Stimulated activated CD4-positive, alpha-beta T cell treated with anti-CD3 and anti-CD28 coated beads, Interleukin-1b, Interleukin-23, amount 100 ng/mL, for 1 hour (primary cell): Measurements from ENCODE around the gene ZNF23.

ENCODE experiments used
- DNase-seq, 2 donors: peaks; one replicate each; pipeline ENCODE4 v3.0.0-alpha.2; 2020; ENCODE audit warnings: low read depth in 2 of 2

Gene ZNF23

DNA sequence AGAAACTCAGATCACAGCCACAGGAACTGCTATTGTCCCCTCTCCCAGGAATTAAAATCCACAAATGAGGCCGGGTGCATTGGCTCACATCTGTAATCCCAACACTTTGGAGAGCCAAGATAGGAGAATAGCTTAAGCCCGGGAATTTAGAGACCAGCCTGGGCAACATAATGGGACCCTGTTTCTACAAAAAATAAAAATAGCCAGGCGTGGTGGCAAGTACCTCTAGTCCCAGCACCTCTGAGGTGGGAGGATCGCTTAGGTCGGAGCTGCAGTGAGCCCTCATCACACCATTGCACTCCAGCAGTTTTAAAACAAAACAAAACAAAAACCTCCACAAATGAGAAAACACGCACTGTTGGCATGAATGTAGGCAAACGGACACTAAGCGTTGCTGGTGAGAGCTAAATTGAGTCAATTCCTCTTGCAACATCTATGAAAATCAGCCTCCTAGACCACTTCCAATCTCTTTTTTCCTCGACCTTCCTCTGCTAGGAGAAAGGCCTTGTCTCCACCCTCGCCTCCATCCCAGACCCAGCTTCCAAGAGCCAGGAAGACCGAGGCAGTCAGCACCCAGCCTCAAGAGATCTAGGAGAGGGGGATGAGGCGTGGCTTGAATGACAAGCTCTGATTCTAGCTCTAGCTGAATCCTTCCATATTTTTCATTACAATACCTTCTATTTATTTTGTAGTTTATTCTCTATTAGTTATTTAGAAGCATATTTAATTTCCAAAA, 35.0 kb downstream of the ZNF23 start:
- DNase-seq: no peak

DNA sequence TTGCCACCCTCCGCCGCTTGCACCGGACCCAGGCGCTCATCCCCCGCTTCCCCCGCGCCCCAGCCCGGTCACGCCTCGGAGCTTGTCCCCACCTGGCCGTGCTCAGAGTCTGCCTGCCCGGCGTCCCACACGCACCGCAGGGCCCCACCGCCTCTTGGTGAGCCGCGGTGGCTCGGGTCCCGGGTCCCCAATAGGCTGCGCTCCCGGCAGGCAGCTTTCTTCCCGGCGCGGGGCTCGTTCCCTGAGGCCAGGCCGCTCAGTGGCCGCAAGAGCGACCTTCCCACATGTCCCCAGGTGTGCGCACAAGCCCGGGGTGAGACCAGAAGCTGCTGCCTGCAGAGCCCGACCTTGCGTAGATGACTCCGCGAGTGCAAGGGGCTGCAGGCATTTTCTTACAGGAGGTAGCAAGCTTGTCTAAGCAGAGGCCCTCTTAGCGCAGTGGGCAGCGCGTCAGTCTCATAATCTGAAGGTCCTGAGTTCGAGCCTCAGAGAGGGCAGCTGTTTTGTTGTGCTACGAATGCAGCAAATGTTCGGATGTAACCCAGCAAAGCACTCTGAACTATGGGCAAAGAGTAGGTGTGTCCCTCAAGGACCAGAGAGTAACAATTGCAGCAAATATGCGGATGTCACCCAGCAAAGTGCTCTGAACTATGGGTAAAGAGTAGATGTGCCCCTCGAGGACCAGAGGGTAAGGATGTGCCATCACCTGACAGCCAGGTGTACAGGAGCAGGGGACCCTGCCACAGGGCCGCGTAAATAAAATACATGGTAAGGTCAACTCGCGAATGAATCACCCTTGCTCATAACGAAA, 35.8 kb downstream of the ZNF23 start:
- DNase-seq: no peak

DNA sequence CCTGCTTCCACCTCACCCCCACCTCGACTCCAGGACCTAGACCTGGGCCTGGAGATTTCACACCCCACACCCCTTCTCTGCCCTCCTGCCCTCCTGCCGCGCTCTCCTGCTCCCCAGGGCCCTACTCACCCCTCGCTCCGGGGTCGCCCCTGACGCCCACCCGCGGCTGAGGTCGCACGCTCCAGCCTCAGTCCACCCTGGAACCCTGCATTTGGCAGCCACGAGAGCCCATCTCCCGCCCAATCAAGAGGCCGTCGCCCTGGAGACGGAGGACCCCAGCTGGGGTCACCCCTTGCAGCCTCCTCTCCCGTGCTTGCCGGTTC, 36.3 kb downstream of the ZNF23 start:
- DNase-seq: no peak

DNA sequence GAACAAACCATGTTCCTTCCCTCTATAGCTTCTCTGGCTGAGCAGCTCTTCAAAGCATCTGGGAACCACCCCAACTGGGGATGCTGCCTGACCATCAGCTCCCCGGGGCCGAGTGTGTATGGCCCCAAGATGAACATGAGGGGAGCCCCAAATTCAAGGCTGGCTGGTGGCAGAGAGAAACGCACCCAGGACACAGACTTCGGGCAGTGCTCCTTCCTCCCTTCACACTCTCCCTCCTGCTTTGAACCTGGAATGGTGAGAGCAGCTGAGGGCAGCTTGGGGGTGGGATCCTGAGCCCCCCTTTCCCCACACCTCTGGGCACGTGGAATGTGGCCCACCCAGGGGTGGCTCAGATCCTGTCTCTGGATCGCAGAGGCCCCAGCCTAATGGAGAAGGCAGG, 37.4 kb downstream of the ZNF23 start:
- no peak for DNase-seq

DNA sequence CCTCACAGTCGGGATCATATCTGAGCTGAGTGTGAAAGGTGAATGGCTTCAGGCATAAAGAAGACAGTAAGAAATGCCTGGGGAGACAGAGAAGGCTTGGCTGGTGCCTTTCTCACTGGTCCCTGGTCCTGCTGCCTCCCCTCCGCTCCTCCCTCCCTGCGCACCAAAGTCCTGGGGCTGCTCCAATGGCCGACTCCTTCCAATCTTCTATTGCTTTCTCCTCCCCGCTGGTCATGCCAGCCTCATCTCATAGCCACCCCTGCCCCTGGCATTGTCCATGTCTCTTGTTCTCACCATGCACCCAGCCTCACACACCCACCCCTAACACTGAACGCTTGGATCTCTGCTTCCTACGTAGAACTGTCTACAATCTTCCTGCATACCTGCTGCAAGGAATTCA, 38.2 kb downstream of the ZNF23 start:
- DNase-seq: no peak

DNA sequence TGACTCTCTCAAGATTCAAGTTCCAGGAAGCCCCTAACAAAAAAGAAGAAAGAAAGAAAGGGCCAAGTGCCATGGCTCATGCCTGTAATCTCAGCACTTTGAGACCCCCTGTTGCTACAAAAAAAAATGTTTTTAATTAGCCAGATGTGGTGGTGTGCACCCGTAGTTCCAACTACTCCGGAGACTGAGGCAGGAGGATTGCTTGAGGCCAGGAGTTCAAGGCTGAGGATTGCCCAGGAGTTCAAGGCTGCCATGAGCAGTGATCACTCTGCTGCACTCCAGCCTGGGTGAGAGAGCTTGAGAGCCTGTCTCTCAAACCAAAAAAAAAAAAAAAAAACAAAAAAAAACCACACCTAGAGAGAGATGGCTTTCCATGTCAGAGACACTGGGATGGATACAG, 39.0 kb downstream of the ZNF23 start:
- no peak for DNase-seq

DNA sequence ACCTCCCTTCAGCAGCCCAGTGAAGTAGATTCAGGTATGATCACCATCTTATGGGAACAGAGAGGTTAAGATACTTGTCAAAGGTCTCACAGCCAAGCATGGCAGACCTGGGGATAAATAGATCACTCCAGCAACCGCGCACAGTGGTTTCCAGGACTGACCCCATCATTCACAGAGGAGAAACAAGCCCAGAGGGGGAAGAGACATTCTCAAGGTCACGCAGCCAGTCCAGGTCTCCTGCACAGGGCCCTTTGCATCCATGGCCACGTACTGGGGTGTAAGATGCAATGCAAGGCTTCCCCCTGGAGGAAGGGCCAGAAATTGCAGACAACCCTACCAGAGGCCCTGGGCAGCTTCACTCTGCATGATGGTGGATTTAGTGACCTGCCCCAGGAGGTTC, 40.1 kb downstream of the ZNF23 start:
- no peak for DNase-seq

DNA sequence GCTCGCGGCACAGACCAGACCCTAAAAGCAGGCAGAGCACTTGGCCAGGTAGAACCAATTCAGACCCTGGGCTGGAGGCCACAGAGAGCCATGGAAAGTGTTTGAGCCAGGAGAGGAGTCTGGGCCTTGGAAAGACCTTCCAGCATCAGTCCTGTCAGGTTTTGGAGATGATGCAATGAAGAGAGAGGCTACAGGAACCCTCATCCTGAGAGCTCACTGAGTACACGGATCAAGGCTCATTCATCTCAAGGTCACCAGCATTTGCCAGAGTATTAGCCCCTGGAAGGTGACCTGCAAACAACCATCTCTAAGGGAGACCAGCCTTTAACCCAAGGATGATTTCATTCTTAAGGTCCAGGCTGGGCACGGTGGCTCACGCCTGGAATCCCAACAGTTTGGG, 48.0 kb downstream of the ZNF23 start:
- DNase-seq: no peak

DNA sequence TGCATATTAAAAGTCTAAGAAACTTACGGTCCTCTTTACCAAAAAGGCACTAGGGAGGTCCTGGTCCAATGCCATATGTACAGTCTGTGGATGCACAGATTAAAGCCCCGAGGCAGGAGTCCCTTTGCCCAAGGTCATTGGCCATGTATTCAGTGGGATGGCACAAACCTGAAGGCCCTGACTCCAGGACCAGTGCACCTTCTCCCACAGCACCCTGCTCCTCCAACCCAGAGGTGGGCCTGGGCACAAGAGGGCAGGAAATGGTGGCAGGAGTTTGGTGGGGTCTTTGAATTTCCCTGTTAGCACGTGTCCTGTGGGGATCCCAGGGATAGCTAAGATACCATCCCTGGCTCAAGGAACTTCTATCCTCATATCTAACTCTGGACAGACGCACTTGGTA, 48.7 kb downstream of the ZNF23 start:
- no peak for DNase-seq

DNA sequence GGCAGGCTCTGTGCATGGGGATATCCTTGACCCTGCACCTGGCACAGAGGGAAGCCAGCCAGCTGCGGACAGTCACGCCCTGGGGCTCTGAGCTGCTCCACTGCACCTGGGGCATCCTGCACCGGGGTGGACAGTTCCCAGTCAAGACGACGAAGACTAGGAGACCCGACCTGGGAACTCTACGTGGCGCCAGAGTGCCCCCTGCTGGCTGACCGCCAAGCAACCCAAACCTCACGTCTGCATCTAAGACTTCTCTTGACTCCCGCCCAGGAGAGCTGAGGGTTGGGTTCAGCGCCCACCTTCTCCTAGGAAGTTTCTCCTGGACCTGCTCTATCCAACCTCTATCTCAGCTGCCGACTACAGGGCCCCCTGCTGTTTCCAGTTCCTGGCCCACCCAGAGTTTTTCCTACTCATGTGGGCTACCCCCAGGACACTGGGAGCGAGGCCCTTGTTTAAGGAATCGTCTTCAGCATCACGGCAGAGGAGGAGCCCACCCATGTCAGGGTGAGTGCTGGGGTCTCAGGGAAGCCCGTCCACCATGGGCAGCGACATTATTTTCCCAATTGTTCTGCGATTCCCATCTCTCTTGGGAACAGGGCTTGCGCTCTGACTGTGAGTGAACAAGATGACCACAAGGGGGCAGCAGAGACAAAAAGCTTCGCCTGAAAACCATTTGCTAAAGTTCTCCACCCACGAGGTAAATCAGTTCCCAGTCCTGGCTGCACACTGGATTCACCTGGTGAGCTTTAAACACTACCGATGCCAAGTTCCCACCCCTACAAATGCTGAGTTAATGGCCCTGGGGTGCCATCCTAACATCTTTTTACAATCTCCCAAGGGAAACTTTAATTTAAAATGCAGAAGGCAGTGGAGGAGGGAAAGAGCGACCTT, 49.5 kb downstream of the ZNF23 start:
- peak; percentile 32 to 42 for DNase-seq

DNA sequence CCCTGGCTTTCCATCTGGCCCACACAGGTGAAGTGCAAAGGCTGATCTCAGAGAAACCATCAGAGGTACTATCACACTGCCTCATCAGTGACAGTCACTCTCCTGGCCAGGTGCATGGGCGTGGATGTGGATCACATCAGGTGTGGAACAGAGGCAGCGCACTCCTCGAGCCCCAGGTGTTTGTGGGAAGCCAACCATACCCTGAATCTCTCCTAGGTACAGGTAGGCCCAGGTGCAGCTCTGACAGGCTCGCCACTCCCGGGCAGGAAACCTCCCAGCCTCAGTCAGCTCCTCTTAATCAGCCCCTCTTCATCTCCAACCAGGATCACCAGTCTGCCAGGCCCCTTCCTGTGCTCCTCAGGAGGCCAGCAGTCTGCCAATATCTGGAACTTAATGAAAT, 51.9 kb downstream of the ZNF23 start:
- DNase-seq: no peak

DNA sequence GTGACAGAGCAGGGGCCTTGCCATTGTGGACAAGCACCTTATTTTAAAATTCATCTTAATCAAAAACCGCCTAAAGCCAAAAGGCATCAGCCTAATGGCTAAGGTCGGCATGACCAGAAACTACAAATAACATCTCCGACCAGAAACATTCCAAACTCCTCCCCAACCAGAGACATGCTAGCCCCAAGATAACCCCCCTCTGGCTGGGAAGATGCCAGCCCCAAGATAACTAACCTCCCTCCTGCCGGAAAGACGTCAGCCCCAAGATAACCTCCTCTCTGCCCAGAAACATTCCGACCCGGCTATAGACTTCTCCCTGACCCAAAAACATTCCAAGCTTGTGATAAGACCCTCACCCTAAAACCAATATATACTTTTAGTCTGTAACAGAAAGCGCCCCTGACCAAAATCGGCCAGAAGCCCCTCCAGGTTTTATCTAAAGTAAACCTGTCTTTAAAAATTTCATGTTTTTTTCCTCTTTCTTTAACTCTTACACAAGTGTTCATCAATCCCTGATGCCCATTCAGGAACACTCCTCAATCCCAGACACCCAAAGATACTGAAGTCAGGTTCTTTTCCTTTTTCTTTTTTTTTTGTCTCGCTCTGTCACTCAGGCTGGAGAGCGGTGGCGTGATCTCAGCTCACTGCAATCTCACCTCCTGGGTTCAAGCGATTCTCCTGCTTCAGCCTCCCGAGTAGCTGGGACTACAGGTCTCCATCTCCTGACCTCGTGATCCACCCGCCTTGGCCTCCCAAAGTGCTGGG, 52.9 kb downstream of the ZNF23 start:
- DNase-seq: no peak

DNA sequence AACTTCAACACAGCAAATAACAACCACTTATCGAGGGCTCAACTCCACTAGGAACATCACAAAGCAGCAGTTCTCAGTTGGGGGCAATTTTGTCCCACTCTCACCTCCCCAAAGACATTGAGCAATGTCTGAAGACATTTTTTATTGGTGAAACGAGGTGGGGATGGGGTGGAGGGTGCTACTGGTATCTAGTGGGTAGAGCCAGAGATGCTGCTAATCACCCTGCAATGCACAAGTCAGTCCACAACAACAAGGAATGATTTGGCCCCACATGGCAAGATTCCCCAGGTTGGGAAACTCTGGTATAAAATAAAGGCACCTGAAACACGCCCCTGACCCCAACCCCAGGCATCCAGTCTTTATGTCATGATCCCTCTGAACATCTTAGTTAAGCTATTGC, 53.5 kb downstream of the ZNF23 start:
- no peak for DNase-seq

DNA sequence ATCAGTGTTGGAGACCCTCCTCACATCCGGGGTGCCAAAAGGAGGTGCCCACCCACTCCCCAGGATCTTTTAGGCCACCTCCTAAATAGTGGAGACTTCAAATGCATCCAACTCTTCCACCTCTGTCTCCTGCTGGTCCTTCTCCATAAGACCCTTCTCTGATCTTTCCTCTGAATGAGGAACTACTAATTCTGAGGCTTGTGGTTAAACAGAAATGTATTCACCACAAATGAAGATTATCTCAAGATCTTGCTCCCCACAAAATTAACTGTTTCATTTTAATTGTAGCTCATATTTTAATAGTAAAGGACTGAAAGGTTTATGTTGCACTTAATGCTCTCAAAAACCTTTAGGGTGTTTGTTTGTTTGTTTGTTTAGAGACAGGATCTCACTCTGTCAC, 54.3 kb downstream of the ZNF23 start:
- DNase-seq: no peak

DNA sequence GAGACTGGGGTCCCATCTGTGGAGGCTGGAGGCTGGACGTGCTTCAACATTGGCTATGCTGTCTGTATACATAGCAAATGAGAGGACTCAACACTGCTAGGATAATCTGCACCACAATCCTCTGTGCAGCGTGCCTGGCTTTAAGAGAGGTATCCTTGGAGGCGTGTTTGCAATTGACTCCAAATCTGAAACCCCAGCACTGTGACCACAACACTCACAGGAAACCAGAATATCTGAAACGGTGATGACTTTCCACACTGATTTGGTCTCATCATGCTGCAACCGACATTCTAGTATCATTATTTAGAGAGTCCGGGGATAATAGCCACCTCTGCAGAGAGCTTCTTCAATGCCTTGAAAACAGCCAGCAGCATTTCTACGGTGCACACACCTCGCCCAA, 55.3 kb downstream of the ZNF23 start:
- no peak for DNase-seq

DNA sequence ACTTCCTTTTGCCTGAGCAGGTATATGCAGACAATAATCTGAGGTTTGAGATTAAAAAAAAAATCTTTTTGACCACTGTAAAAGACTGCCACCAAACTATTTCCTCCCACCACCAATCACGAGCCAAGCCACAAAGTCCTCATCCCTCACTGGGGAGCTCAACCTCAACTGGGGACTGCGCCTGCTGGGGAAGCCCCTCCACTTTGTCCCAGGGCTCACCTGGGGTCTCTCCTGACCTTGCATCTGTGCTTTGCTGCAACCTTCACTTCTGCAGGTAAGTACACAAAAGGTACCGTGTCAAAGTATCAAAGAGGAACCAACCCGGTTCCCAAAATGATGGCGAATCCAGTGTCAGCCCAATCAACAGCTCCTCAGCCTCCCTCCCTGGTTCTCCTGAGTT, 55.7 kb downstream of the ZNF23 start:
- no peak for DNase-seq

DNA sequence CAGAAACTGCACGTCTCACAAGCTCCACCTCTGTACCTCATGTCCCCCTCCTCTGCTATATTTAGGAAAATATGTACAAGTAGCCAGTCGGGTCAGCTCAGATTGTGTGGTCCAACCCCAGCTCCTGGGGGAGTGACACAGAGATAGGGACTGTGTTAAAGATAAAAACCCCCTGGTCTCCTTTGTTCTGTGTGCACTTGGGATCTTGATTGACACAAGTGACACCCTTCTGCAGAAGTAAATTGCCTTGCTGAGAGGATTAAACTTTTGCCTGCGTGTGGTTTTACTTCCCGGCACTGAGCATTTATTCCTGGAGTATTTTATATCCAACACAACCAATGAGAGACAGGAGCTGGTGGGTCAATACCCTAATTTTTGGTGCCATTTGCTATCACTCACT, 57.7 kb downstream of the ZNF23 start:
- no peak for DNase-seq

DNA sequence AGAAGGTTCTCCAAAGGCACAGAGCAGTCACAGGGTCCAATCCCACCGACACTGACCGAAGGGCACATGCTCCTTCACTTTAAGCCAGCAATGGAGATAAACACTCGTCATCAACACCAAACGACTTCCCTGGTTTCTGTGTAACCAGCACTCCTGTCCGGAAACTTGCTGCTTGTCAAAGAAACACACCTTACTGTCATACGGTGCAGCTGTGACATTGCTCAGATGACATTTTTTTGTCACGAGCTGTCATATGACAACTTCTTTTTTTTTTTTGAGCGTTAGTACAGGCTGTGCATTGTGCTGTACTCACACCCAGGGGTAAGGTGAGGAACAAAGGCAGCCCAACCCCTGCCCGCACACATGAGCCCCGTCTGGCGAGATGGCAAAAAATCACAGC, 59.4 kb downstream of the ZNF23 start:
- no peak for DNase-seq

DNA sequence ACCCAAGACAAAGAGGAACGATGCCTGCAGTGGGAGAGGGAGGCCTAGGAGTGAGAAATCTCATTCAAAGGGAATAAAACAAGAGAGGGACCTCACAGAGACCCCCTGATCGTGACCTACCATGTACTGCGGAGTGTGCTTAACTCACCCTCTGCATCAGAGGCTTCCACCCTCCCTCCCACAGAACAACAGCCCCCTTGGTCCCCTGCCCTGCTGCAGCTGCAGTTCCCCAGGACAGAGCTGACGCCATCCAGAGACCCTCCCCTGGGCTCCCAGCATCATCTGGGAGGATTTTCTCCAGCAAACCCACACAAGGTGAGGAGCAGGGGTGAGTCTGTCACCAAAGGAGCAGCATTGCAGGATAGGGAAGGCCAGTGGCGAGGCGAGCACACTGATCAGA, 60.0 kb downstream of the ZNF23 start:
- no peak for DNase-seq

DNA sequence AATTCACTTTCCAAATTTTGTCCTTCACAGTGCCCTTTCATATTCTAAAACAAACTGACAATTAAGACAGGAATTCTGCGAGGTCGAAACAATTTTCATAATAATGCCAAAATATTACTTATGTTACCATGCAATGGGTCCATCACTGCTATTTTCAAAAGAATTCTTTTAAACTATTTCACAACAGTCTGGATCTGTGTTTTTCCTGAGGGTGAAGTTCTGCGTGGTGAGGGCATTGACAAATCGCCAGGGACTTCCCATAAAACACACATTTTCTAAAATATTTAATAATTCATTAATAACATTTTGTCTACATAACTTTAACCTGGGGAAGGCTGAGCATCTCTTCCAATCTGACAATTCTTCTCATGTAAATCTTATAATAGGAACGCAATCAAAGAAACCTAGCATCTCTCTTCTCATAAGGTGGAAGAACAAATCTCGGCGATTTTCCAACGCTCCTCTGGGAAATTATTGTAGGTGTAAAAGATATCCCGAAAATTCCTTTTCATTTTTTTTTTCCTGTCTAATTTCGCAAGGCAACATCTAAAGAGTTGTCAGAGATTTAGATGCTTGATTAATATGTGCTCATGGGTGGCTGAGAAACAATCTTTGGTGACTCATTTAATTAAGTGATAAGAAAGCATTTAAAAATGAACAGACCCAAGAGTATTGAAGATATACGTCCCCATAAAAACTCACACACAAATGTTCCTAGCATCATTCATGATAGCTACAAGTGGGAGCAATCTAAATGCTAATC, 62.1 kb downstream of the ZNF23 start:
- no peak for DNase-seq
